ENCODE results near the gene CES4A.

GRCh38 chr16:67028167-67028695 lies 39.8 kb downstream of the CES4A start:
- TF ChIP-seq CTCF (IDR thresholded peaks at IDR 0.05): no peak
- TF ChIP-seq MXD4 (CRISPR knock-in tag; IDR thresholded peaks at IDR 0.05; ENCODE audit: borderline replicate concordance): no peak
- no peak for TF ChIP-seq ZNF232 (CRISPR knock-in tag; IDR thresholded peaks at IDR 0.05)
- no peak for TF ChIP-seq USF1 (CRISPR knock-in tag; IDR thresholded peaks at IDR 0.05)
- TF ChIP-seq FOXK1 (CRISPR knock-in tag; IDR thresholded peaks at IDR 0.05): no peak
- no peak for TF ChIP-seq ATF6 (CRISPR knock-in tag; IDR thresholded peaks at IDR 0.05)

Measured in WTC11 (cell line).